ENCODE measurements around the gene USP28.

DNA sequence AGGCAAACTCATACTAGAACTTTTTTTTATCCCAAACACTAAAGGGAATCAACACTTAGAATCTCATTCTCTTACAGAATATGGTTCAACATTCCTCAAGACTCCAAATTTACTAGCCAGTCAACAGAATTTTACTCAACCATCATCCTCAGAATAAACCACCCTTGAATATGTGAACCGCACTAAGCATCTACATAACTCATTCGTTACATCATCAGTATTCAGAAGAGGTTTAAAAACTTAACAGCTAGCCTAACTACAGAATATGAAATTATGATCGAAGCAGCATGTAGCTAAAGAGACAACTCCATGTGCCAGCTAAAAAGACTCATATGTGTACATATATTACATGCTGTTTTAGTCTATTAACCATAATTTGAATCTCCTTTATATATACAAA lies 47.9 kb downstream of the USP28 start:
- no peak for TF ChIP-seq CTCF (IDR thresholded peaks at IDR 0.05)
- TF ChIP-seq POLR2A (IDR thresholded peaks at IDR 0.05), result no peak
